Measurements from ENCODE around the gene TMEM51. TPM values are rescaled to one million over a fixed set of nuclear protein-coding genes. Genes with fewer than 3 reads are reported as not detected.
A peak's percentile ranks its signal among the peaks of the same experiment; 100 is the strongest.

TMEM51 gene
- total RNA-seq, 1 experiment from 2014 or later: 21.4 TPM

- H3K4me1 ChIP-seq: peaks cover 18% of the 10 kb centered on the region
Observed at GRCh38 chr1:15254559-15254958, 101.0 kb downstream of the TMEM51 start.

DNA sequence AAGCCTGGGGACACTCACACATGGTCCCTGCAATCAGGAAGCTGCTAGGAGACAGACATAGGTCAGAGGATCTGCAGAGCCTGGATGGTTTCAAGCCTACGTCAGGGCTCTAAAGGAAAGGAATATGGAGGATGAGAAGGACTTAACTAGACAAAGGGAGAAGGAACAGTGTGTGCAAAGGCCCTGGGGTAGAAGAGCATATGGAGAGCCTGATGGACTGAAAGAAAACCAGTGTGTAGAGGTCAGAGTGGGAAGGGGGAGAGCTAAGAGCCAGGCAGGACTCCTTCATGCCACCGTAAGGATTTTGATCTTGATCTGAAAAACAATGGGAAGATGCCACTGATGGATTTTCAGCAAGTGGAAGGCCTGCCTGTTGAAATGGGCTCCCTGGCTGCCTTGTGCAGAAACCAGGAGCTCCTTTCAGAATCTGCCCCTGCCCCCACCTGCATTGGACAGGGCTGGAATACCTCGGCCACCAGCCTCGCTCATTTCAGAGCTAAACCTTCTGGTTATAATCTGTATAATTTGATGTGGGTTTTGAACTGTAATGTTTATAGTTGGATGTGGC is 102.1 kb downstream of the TMEM51 start:
- no peak overlapping the region for H3K4me3 ChIP-seq
- H3K27ac ChIP-seq: no peak overlapping the region
- no peaks in the 10 kb centered on the region; the same call in 1 of the 2 replicates for H3K9me3 ChIP-seq (replicated peaks)
- no peaks in the 10 kb centered on the region for H3K27me3 ChIP-seq
- DNase-seq: no peak
- H3K4me1 ChIP-seq: peaks cover 20% of the 10 kb centered on the region
- H3K36me3 ChIP-seq: no peaks in the 10 kb centered on the region

More at GRCh38 chr1:15254559-15254958, 101.0 kb downstream of the TMEM51 start:
- DNase-seq: no peak
- H3K27me3 ChIP-seq: no peaks in the 10 kb centered on the region
- no peak overlapping the region for H3K27ac ChIP-seq
- no peaks in the 10 kb centered on the region; the same call in 1 of the 2 replicates for H3K9me3 ChIP-seq (replicated peaks)
- H3K36me3 ChIP-seq: no peaks in the 10 kb centered on the region
- H3K4me3 ChIP-seq: no peak overlapping the region

- no peaks in the 10 kb centered on the region for H3K27me3 ChIP-seq
Observed at GRCh38 chr1:15256584-15256983, 103.0 kb downstream of the TMEM51 start.

GRCh38 chr1:15257309-15257708 is 103.8 kb downstream of the TMEM51 start:
- Histone ChIP-seq H3K4me3 (no peak overlapping the region), H3K27me3 (no peaks in the 10 kb centered on the region), H3K4me1 (peaks cover 24% of the 10 kb centered on the region), H3K27ac (no peak overlapping the region), H3K9me3 (replicated peaks) (no peaks in the 10 kb centered on the region; the same call in 1 of the 2 replicates), H3K36me3 (no peaks in the 10 kb centered on the region)
- DNase-seq: no peak

More at GRCh38 chr1:15256584-15256983, 103.0 kb downstream of the TMEM51 start:
- Histone ChIP-seq H3K4me1 (peaks cover 24% of the 10 kb centered on the region), H3K9me3 (replicated peaks) (no peaks in the 10 kb centered on the region; the same call in 1 of the 2 replicates), H3K4me3 (no peak overlapping the region), H3K36me3 (no peaks in the 10 kb centered on the region), H3K27ac (no peak overlapping the region)
- no peak for DNase-seq

- Histone ChIP-seq H3K4me3 (no peak overlapping the region), H3K4me1 (peaks cover 13% of the 10 kb centered on the region), H3K27me3 (no peaks in the 10 kb centered on the region), H3K36me3 (no peaks in the 10 kb centered on the region), H3K9me3 (replicated peaks) (no peaks in the 10 kb centered on the region), H3K27ac (no peak overlapping the region)
- DNase-seq: no peak
Observed at GRCh38 chr1:15258833-15259621, 105.5 kb downstream of the TMEM51 start.

GRCh38 chr1:15259622-15260007 is 106.1 kb downstream of the TMEM51 start:
- Histone ChIP-seq H3K36me3 (no peaks in the 10 kb centered on the region), H3K4me1 (peaks cover 13% of the 10 kb centered on the region), H3K27ac (no peak overlapping the region), H3K9me3 (replicated peaks) (no peaks in the 10 kb centered on the region), H3K4me3 (no peak overlapping the region), H3K27me3 (no peaks in the 10 kb centered on the region)
- no peak for DNase-seq

- H3K4me3 ChIP-seq: no peak overlapping the region
- no peak overlapping the region for H3K27ac ChIP-seq
- H3K4me1 ChIP-seq: peaks cover 13% of the 10 kb centered on the region
- H3K36me3 ChIP-seq: no peaks in the 10 kb centered on the region
- H3K9me3 ChIP-seq (replicated peaks): no peaks in the 10 kb centered on the region; the same call in 1 of the 2 replicates
- H3K27me3 ChIP-seq: no peaks in the 10 kb centered on the region
- peak; percentile 54 to 79 for DNase-seq
Observed at GRCh38 chr1:15260418-15261154, 107.0 kb downstream of the TMEM51 start.

GRCh38 chr1:15261155-15262002 is 107.8 kb downstream of the TMEM51 start:
- Histone ChIP-seq H3K4me3 (no peak overlapping the region), H3K9me3 (replicated peaks) (no peaks in the 10 kb centered on the region; the same call in 1 of the 2 replicates), H3K4me1 (peaks cover 13% of the 10 kb centered on the region), H3K27ac (no peak overlapping the region), H3K36me3 (no peaks in the 10 kb centered on the region), H3K27me3 (no peaks in the 10 kb centered on the region)
- no peak for DNase-seq

DNA sequence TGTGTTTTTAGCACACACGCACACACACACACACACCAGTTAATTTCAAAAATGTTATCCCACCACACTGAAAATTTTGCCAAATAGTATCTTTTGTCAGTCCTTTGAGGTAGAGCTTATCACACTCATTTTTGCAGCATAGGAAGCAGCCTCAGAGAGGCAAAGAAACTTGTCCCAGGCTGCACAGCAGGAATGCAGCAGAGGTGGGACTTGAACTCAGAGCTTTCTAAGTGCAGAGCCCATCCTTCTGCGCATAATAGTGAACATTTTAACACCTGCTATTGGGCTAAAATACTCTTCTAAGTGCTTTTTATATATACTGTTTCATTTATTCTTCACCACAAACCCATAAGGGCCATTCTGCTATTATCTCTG is 108.4 kb downstream of the TMEM51 start:
- Histone ChIP-seq H3K36me3 (no peaks in the 10 kb centered on the region), H3K27ac (no peak overlapping the region), H3K4me3 (no peak overlapping the region), H3K4me1 (peaks cover 13% of the 10 kb centered on the region), H3K9me3 (replicated peaks) (no peaks in the 10 kb centered on the region; the same call in 1 of the 2 replicates), H3K27me3 (no peaks in the 10 kb centered on the region)
- no peak for DNase-seq

DNA sequence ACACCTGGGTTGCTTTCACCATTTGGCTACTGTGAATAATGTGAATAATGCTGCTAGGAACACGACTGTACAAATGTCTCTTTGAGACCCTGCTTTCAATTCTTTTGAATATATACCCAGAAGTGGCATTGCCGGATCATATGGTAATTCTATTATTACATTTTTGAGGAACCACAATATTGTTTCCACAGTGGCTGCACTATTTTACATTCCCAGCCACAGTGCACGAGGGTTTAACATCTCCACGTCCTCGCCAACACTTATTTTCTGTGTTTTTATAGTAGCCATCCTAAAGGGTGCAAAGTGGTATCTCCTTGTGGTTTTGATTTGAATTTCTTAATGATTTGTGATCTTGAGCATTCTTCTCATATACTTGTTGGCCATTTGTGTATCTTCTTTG is 109.2 kb downstream of the TMEM51 start:
- Histone ChIP-seq H3K27ac (no peak overlapping the region), H3K9me3 (replicated peaks) (no peaks in the 10 kb centered on the region; the same call in 1 of the 2 replicates), H3K36me3 (no peaks in the 10 kb centered on the region), H3K4me3 (no peak overlapping the region), H3K27me3 (no peaks in the 10 kb centered on the region), H3K4me1 (peaks cover 13% of the 10 kb centered on the region)
- DNase-seq: no peak

DNA sequence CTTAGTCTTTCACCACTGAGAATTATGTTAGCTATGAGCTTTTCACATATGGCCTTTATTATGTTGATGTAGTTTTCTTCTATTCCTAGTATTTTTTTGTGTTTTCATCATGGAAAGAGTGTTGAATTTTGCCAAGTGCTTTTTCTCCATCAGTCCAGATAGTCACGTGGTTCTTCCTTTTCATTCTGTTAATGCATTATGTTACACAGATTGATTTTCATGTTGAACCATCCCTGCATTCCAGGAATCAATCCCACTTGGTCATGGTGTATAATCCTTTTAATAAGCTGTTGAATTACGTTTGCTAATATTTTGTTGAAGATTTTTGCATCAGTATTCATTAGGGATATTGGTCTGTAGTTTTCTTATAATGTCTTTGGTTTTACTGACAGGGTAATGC is 111.2 kb downstream of the TMEM51 start:
- DNase-seq: no peak
- Histone ChIP-seq H3K4me1 (peaks cover 13% of the 10 kb centered on the region), H3K36me3 (no peaks in the 10 kb centered on the region), H3K9me3 (replicated peaks) (no peaks in the 10 kb centered on the region; the same call in 1 of the 2 replicates), H3K27ac (no peak overlapping the region), H3K27me3 (no peaks in the 10 kb centered on the region), H3K4me3 (no peak overlapping the region)
